NCI-H1092 treated with DMSO at 0.1 percent for 48 hours (cell line): ENCODE data around the gene ABTB2.

ENCODE experiments used
- DNase-seq: peaks from one replicate; lab custom pipeline; 2025; lab: John Stamatoyannopoulos, UW

The ABTB2 gene

GRCh38 chr11:34314936-34315335 lies 42.9 kb downstream of the ABTB2 start:
- no peak for DNase-seq

- no peak for DNase-seq
These were observed 43.6 kb downstream of the ABTB2 start for GRCh38 chr11:34314176-34314575.

- no peak for DNase-seq
These were observed 44.7 kb downstream of the ABTB2 start for GRCh38 chr11:34313099-34313517.

DNA sequence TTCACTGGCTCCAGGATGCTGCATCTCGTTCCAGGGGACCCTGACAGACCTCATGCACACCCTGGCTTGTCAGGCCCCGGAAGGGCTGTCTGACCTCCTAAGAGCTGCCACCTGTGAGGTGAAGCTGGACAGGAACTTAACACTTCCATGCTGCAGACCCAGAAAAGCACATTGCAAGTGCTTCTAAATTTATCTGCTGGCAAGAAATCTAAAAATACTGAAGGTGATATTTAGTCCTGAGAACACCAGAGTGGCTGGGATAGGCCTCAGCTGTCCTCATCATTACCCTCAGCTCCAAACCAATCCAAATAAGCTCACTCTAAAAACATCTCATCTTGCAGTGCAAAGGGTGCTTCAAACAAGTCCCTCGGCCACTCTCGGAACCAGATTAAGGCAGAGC lies 46.7 kb downstream of the ABTB2 start:
- DNase-seq, result no peak

GRCh38 chr11:34309965-34310364 lies 47.8 kb downstream of the ABTB2 start:
- DNase-seq, result no peak

- DNase-seq, result no peak
These were observed 48.8 kb downstream of the ABTB2 start for GRCh38 chr11:34308913-34309585.

DNA sequence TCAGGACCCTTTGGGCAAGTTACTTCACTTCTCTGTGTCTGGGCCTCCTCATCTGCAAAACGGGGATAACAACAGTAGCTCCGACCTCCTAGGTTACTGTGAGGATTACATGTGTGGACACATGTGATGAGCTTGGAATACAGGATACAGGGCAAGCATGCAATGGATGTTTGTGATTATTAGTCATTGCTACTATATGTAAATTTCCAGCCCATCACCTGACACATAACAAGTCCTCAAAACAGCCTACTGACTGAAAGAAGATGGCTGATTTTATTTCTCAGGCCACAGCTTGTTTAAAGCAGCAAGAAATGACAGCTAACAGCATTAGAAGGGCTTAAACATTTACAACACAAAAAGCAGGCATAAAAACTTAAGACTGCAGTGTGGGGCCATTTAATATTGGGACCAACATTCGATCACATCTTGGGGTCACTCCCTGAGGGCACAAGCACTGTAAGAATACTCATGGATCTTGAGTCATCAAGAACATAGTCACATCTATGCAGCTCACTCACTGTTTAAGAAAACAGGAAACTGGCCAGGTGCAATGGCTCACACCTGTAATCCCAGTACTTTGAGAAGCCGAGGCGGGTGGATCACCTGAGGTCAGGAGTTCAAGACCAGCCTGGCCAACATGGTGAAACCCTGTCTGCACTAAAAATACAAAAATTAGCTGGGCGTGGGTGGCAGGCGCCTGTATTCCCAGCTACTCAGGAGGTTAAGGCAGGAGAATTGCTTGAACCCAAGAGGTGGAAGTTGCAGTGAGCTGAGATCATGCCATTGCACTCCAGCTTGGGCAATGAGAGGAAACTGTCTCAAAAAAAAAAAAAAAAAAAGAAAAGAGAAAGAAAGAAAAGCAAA lies 49.5 kb downstream of the ABTB2 start:
- DNase-seq, result no peak

- no peak for DNase-seq
These were observed 52.0 kb downstream of the ABTB2 start for GRCh38 chr11:34305780-34306179.

DNA sequence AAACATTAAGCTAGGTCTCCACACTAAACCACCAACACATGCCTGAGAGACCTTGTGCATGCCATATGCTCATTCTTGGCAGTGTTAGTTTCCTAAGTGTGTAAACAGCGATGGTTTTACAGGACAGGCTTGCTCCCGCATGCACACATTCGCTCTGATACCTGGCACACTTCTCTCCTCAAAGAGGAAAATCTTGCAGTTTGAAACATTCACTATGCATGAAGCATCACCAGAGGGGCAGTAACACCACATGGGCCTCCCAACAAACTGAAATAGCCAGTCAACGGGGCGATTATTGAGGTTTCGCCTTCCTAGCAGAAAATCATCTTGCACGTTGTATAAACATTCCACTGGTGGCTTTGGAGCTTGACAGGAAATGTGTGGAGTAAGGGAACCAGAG lies 52.6 kb downstream of the ABTB2 start:
- DNase-seq, result no peak

DNA sequence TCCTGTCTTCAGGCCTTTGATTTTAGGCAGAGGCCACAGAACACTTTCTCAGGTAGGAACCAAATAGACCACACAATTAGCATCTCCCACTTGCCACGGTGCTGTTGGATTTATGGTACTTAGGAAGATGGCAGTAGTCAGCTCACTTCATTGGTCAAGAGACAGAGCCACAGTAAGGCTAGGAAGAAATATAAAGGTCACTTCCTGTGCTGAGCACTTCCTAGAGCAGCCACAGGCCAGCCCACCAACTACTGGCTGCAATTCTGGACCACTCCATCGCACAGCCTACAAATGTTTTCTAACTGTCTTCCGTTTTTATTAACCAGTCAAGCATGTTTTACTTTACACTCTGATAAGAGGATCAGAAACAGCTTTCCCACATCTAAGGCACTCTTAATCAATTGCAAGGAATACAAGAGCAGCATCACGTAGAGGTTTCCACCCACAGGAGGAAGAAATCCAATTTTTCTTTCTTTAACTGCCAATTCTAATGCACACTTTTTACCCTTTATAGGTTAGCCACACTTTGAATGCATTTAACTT lies 54.7 kb downstream of the ABTB2 start:
- no peak for DNase-seq

- DNase-seq, result no peak
These were observed 55.5 kb downstream of the ABTB2 start for GRCh38 chr11:34302046-34302921.

DNA sequence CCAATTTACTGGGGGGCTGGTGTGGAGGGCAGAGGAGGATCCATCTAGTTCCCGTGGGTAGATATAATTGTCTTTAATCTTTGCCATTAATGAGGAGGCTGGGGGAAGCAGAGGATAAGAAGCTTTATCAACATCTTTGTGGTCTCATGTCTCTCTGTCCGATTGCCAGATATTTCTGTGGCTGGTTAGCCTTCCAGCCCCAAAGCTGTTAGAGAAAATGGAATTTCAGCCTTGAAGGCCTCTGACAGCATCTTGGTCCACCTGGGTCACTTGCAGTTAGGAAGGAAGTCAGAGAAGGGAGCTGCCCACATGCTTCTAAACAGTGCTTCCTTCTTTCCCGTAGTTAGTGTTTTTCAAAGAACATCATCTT lies 56.9 kb downstream of the ABTB2 start:
- no peak for DNase-seq

- no peak for DNase-seq
These were observed 57.5 kb downstream of the ABTB2 start for GRCh38 chr11:34300026-34300925.

GRCh38 chr11:34299284-34299972 lies 58.4 kb downstream of the ABTB2 start:
- peak; percentile 44 for DNase-seq

DNA sequence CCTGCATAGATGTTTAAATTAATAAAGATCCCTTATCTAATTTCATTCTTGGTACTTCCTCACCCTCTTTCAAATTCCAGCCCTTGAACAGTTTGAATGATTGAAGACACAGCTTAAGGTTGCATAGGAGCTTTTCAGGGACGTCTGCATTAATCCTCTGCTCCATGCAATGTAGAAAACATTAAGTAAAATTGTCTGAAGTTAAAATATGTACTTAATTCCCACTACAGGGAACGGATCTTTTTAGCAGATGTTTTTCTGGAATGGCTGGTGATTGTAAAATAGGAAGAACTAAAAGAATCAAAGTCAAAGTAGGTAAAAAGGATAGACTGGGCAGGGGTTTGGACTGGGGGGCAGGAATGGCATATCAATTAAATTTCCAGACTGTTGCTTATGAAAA lies 58.9 kb downstream of the ABTB2 start:
- no peak for DNase-seq

DNA sequence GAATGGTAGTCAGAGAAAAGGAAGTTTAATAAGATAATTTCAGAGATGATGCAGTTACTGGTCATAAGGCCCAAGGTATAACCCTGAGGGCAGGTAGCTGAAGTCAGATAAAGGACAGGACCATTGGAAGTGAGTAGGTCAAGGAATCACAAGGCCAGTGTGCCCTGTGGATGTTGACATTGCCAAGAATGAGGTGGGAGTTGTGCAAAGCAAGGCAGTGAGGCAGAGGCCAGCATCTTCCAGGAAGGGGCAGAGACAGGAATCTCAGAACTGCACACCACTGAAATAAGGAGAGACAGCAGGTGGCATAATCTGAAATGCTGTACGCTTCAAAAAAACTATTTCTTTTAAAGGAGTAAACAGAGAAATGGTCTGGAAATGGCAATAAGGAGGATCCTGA lies 61.4 kb downstream of the ABTB2 start:
- no peak for DNase-seq

- no peak for DNase-seq
These were observed 65.3 kb downstream of the ABTB2 start for GRCh38 chr11:34292546-34292945.

DNA sequence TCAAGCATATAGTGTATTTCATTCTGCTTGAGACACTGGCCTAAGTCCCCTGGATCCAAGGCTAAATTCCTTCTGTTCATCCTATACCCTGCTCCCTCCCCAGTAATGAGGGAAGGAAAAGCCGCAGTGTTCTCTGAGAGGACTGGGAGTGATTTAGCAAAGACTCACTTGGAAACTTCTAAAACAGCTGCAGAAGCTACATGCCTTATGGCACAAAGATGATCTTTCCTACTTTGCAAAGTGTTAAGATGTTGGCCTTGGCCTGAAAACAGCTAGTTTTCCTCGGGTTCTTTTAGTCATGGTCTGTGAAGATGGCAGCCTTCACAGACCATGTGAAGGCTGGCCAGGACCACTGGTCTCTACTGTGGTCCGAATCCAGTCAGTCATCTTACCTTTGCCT lies 65.7 kb downstream of the ABTB2 start:
- DNase-seq, result no peak

DNA sequence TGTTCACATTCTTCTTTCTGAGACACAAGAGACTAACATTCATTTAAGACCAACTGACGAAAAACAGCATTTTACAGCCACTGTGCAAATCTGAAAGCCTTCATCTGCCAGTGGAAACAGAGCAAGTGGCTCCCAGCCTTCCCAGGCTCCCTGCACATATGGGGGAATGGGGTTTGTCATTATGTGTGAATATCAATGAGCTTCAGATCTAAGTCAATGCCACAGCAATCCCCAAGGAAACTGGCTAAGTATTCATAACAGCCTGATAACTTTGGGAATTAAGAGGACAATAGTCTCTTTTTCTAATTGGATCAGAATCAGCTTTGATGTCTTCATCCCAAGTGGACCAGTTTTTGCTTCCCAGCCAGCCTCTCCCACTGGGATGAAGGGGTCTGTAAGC lies 66.9 kb downstream of the ABTB2 start:
- DNase-seq, result no peak

GRCh38 chr11:34288492-34288891 lies 69.3 kb downstream of the ABTB2 start:
- no peak for DNase-seq
